ENCODE measurements around the gene MUC21.
"Not testable (repeated sequence)": the region's sequence is repeated elsewhere in the genome, so short reads cannot be mapped to it uniquely, and the experiment has no call there.

Gene MUC21

GRCh38 chr6:30969171-30969570 lies 14.3 kb upstream of the MUC21 start:
- not testable (repeated sequence) for DNase-seq (ENCODE audit: low spot score)

DNA sequence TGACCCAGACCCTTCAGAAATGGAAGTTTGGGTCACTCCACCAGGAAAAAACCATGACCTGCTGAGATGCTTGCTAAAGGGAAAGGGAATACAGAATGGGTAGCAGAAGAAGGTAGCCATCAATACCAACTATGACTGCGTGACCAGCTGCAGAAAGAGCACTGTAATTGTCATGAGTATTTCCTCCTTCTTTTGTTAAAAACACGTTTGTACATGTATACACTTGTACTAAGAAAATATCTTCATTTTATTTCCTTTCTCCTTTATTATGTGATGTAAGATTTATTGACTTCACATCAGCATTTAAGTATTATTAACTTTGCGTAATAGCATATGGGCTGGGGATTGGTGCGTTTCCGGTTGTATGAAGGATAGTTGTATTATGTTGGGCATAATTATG lies 12.6 kb upstream of the MUC21 start:
- DNase-seq (ENCODE audit: low spot score), result no peak

DNA sequence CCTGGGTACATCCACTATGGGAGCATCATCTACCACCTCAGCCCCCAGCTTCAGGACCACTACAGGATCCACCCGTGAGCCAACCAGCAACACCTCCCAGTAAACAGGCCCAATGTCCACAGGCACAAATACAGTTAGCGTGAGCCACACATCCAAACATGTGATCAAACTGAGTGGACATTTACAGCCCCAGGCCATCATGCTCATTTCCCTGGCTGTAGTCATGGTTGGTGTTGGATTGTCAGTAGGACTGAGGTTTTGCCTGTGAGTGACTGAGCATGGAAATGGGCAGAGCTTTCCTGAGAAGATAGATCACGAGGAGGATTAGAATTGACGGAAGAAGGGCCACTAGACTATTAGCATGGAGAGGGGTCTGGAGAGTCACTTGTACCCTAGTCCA lies 10.7 kb upstream of the MUC21 start:
- no peak for DNase-seq (ENCODE audit: low spot score)

DNA sequence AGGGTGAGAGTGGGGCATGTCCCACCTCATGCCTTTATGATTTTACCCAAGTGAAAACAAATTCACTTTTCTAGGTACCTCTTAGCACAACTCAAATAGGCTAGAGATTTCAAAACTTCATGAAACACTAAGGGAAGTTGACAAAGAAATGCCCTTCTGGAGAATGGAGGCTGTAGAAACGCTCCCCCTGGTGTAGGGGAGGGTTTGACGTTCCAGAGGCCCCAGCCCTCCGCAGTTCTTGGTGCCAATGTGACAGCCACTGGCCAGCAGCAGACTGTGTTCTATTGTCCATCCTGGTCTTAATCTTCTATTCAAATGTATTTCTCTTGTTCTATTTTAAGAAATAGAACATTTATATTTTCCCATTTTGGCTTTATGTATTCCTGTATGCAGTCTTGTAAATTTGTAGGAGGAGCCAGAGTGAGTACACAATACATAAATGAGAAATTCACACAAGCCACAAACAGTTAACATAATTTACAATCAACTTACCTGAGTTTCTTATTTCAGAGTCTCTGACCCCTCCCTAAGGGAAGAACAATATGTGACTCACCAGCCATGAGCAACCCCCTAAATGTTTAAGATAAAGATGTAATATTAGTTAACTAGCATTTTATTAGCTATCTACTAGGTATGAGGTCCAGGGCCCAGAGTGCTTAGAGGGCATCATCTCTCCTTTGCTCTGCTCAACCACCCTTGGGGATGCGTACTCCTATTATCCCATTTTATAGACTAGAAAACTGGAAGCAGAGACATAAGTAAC lies 8.8 kb upstream of the MUC21 start:
- no peak for DNase-seq (ENCODE audit: low spot score)

DNA sequence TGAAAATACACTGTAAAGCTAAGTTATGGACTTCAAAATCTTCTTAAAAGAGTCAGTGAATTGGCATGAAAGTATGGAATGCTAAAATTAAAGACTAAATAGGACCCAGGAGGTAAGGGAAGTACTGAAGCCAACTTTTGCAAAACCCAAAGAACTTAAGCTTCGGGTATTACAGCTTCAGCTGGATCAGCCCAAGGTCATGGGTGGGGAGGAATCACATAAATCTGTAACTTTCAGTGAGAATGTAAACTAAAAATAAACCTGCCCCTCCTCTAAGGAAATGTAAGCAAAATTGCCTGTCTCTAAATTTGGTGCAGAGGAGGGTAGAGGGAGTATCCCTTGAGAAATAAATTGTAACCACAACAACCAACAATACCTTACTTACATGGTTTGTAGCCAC lies 4.4 kb upstream of the MUC21 start:
- no peak for DNase-seq (ENCODE audit: low spot score)

- no peak for DNase-seq (ENCODE audit: low spot score)
These were observed 3.8 kb upstream of the MUC21 start for GRCh38 chr6:30979690-30980089.

DNA sequence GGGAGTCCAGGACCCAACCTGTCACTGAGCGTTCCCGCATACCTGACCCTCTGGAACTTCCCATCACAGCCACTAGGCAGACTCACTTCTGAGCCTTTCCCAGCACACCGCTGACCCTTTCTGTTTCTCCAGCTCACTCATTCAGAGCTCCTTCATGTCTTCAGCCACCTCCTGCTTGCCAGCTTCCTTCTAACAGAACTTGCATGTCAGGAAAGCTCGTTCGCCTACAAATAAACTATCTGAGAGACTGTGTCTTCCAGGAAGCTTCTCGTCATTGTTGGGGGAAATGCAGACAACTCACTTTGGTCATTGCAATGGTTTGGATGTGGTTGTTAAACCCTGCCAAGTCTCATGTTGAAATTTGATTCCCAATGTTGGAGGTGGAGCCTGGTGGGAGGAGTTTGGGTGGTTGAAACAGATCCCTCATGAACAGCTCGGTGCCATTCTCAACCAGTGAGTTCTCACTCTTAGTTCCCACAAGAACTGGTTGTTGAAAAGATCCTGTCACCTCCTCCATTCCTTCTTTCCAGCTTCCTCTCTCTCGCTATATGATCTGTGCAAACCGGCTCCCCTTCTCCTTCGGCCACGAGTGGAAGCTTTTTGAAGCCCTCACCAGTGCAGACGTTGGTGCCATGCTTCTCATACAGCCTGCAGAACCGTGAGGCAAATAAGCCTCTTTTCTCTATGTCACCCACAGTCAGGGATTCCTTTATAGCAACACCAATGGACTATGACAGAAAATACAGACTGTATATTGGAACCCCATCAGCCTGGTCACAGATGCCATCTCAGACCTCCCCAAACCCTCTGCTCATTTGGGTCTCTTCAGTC lies 1.4 kb upstream of the MUC21 start:
- no peak for DNase-seq (ENCODE audit: low spot score)

- no peak for DNase-seq (ENCODE audit: low spot score)
These were observed 2.0 kb downstream of the MUC21 start for GRCh38 chr6:30985490-30985889.

GRCh38 chr6:30987304-30987703 lies 3.8 kb downstream of the MUC21 start:
- no peak for DNase-seq (ENCODE audit: low spot score)

- DNase-seq (ENCODE audit: low spot score), result no peak
These were observed 4.8 kb downstream of the MUC21 start for GRCh38 chr6:30988209-30988825.

DNA sequence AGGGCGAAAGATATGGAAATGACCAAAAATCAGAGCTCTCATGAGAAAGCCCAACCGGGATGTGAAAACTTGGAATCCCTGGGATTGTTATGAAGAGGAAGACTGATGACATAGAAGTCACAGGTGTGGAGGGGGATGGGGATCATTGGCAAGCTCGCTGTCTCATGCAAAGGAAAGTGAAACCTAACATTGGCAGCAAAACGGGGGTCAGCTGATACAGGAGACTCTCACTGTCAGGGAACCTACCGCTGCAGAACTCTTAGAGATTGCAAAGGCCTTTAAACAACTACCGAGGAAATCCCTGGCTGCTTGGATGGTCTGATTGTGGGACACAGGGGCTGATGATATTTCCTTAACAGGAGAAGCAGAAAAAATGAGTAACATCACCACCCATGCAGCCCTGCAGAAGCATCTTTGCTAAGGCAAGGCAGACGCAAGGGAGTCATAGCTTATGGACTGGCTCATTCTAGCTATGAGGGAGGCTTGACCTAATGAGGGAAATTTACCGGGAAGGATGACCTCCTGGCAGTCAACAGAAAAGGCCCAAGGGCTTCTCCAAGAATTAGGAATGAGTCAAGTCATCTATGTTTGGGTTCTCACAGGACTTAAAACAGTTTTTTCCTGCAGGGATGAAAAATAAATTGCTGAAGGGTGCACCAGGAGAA lies 7.0 kb downstream of the MUC21 start:
- DNase-seq (ENCODE audit: low spot score), result no peak

DNA sequence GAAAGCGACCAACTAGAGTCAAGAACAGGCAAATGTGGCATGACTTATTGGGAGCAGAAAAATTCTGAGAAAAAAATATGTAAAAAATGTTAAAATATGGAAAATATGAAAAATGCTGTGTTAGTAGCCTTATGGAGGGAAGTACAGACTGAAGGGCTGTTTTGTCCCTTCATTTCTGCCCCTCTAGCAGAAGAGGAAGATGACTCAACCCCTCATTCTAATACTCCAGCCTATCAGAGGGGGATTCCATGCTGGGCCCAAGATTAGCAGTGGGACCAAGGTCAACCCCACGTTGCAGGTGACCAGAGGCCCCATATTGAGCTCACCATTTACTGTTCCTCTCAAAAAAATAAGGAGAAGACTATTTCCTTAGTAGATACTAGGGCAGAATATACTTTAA lies 8.4 kb downstream of the MUC21 start:
- DNase-seq (ENCODE audit: low spot score), result no peak

DNA sequence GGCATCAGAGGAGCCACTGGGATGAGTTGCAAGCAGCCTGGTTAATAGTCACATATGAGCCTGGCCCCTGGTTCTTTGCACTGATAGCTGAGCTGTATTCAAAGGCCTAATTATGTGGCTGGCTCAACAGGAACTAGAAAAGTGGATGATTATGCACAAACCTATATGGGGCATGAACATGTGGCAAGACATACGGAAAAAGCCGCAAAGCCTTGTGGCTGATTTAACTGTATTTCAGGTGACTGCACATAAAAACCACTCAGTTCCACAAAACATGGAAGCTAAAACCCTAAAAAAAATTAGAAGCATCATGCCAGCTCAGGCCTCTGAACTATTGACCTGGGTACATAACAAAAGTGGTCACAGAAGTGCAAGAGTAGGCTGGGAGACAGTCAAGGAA lies 13.8 kb downstream of the MUC21 start:
- DNase-seq (ENCODE audit: low spot score), result no peak

DNA sequence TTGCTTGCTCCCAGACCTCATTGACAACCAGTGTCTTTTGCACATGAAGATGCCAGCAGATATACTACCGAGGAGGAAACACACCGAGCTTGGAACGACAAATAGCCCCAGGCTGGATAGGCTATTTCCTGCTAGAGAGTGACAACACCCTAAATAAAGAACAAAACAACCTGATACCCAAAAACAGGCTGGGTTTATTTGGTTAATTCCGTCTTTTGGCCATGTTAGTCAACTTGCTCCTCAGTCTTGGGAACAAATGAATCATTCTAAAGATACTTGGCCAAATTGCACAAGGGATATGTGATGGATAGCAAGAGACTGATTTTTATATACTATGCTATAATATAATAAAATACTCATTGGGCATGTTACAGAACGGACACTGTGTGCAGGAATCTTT lies 15.3 kb downstream of the MUC21 start:
- DNase-seq (ENCODE audit: low spot score), result no peak

GRCh38 chr6:31000067-31000860 lies 16.7 kb downstream of the MUC21 start:
- DNase-seq (ENCODE audit: low spot score), result not testable (repeated sequence)

DNA sequence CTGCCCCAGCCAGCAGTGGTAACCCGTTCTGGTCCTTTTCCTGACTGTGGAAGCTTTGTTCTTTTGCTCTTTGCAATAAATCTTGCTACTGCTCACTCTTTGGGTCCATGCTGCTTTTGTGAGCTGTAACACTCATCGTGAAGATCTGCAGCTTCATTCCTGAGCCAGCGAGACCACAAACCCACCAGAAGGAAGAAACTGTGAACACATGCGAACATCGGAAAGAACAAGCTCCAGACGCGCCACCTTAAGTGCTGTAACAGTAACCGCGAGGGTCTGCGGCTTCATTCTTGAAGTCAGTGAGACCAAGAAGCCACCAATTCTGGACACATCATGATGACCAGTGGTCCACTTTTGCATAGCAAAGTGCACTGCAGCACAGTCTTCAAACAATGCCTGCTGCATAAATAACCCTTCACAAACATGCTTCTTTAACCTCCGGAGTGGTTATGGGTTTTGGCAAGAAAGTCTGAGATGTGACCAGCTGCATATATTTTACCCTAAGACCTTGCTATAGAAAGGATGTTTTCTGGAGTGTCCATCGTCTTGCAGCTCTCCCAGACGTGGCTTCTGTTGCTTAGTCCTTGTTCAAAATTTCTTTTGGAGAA lies 17.9 kb downstream of the MUC21 start:
- no peak for DNase-seq (ENCODE audit: low spot score)

- no peak for DNase-seq (ENCODE audit: low spot score)
These were observed 19.0 kb downstream of the MUC21 start for GRCh38 chr6:31002471-31002870.

GRCh38 chr6:31004794-31005193 lies 21.3 kb downstream of the MUC21 start:
- DNase-seq (ENCODE audit: low spot score), result no peak

DNA sequence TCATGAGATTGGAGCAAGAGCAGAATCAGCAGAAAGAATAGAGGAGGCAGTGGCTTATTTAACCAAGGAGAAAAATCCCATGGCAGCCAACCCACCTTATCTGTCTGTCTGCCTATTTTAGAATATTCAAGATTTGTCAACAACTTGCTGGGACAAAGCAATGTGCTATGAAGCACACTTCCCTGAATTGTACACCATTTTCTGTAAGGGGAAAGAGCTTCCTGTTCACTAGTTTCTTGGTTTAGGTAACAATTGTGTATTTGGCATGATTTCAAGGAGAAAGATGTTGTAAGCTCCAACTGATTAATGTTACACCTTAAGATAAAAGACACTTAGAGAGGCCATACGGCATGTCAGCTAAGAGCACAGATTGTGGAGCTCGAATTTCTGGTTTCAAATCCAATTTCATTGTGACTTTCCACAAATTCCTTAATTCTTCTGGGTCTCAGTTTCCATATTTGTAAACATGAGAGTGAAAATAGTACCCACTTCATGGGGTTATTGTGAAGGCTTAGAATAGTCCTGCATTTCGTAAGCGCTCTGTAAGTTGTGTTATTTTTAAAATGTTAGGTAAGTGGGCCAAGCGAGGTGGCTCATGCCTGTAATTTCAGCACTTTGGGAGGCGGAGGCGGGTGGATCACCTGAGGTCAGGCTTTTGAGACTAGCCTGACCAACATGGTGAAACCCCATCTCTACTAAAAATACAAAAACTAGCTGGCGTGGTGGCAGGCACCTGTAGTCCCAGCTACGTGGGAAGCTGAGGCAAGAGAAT lies 21.9 kb downstream of the MUC21 start:
- no peak for DNase-seq (ENCODE audit: low spot score)

- no peak for DNase-seq (ENCODE audit: low spot score)
These were observed 24.2 kb downstream of the MUC21 start for GRCh38 chr6:31007694-31008093.

All from hematopoietic multipotent progenitor cell treated with erythropoietin and hydrocortisone succinate and interleukin-3 and kit ligand, for 17 days (in vitro differentiated cells).